GM21825 (cell line): Measurements from ENCODE around the gene ADARB1.

Source experiments
- ATAC-seq: cut with Tn5 transposase; IDR thresholded peaks from one replicate; pipeline ENCODE4 v1.9.1; 2021; ENCODE audit warnings: mild to moderate bottlenecking, moderate library complexity; ENCODE audit not compliant: unreplicated experiment

The ADARB1 gene

GRCh38 chr21:45259206-45259840, 184.9 kb downstream of the ADARB1 start:
- ATAC-seq = no peak

GRCh38 chr21:45260191-45260825, 185.9 kb downstream of the ADARB1 start:
- ATAC-seq = no peak

- ATAC-seq = no peak
Measured at GRCh38 chr21:45261093-45261492, 186.7 kb downstream of the ADARB1 start.

DNA sequence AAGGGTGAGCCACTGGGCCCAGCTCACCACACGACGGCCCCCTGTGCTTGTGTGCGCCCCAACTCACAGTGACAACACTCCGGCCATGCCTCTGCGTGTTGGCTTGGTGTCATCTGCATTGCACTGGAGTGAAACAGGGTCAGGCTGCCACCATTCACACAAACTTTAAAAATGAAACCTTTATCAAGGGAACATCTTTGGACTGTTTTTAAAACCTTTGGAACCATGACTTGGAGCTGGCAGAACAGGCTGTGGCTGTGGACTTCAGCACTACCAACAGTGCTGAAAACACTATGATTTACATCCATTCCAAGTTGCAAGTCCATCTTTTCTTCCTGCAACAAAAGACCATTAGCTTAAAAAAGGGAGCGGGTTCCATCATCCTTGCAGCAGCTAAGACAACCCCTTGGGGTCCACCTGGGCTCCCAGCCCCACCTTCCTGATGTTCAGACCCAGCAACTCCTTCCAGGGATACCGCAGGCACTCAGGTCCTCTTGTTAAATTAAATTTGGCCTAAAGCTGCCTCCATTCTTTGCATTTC, 187.7 kb downstream of the ADARB1 start:
- no peak for ATAC-seq

GRCh38 chr21:45262616-45263015, 188.2 kb downstream of the ADARB1 start:
- no peak for ATAC-seq

DNA sequence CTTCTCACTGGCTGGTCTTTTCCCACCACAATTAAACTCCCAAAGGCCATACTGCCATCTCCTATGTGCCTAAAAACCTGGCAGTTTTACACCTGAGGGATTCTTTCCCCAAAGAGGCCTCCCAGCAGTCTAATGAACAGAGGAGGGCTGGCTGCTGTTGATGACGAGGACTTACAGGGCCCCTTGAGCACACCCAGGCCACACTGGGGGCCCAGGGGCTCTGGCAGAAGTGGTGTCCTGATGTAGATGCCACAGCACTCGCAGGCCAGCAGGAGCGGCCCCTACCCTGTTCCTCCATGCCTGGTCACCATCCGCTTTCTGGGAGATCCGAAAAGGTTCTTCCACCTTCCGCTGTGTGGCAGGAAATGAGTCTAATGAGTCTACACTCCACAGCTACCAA, 189.2 kb downstream of the ADARB1 start:
- ATAC-seq = no peak

DNA sequence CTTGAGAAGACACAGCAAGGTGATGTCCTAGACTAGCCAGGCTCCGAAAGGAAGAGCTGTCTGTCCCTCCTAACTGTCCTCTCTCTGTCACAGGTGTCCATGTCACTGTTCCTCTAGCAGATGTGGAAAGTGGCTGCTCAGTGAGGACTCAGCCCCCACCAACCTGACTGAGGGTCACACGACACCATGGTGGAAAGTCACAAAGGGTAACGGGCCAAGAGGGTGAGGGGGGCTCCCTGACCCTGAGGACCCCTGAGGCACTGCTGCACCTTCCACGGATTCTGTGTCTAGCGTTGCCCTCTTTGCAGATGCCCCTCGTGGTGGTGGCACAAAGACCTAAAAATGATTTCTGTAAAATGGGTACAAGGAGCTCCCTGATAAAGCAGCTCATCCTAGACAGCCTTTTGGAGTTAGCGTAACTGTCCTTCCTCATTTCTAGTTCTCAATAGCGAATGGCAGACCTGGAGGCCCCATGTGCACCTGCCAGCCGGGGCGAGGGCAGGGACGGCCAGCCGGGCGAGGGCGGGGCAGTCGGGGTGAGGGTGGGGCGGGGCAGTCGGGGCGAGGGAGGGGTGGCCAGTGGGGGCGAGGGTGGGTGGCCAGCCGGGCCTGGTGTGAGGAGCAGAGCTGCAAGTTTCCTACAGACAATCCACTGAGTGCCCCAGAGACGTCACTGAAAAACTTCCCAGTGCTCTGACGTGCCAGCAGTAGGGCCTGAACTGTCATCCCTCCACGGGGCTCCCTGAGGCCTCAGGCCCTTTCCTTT, 189.9 kb downstream of the ADARB1 start:
- ATAC-seq = no peak

- ATAC-seq = no peak
Measured at GRCh38 chr21:45264912-45265515, 190.6 kb downstream of the ADARB1 start.

- no peak for ATAC-seq
Measured at GRCh38 chr21:45265721-45266517, 191.5 kb downstream of the ADARB1 start.

GRCh38 chr21:45266518-45267389, 192.4 kb downstream of the ADARB1 start:
- ATAC-seq = no peak

GRCh38 chr21:45267390-45267760, 193.0 kb downstream of the ADARB1 start:
- ATAC-seq = no peak

DNA sequence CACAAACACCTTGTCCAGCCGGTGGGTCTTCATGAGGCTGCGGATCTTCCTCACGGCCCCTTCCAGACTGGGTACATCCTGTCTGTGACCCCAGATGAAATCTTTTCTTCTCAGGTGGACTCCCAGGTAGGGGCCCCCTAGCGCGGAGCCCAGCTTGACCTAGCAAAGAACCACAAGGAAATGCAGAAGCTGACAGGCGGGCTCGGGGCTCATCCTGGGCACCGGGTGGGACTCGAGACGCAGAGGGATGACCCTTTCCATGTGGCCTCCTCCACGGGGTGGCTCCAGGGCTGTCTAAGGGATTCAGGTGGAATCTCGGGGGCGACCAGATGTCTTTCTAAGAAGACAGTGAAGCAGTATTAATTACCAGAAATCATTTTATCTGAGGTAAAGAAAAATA, 195.5 kb downstream of the ADARB1 start:
- ATAC-seq = no peak

DNA sequence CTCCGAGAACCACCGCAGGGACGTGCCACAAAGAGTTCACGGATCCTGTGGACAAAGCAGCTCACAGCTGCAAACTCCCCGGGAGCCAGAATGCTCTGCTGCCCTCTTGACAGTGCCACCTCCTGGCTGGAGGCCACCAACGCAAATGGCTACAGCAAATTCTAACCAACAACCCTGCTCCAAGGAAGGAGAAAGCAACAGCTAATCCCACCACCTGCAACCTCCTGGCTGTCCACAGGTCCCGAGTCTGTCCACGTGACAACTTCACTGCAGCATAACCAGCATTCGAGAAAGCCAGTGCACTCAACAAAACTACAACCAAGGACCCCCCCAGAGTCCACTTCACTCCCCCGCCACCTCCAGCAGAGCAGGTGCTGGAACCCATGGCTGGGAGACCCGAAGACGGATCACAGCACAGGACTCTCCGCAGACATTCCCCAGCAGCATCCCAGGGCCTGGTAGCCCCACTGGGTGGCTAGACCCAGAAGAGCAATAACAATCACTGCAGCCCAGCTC, 196.0 kb downstream of the ADARB1 start:
- no peak for ATAC-seq
